ENCODE data around the gene OLA1.

GRCh38 chr2:174157053-174157452 is 91.3 kb downstream of the OLA1 start:
- TF ChIP-seq CTCF (IDR thresholded peaks at IDR 0.05) (no peak), TCF7L2 (IDR thresholded peaks at IDR 0.05; ENCODE audit: low read depth, low read length) (no peak)
